NB4 (cell line): ENCODE results near the gene NLRC3.

ENCODE experiments used
- DNase-seq: peaks from one replicate; pipeline ENCODE4 v3.0.0; 2010; ENCODE audit warnings: low read depth
- H3K4me3 ChIP-seq: one replicate; pipeline ENCODE4 v1.5.1; 2011; ENCODE audit warnings: mild to moderate bottlenecking, low read depth, low read length, moderate library complexity
- MYC ChIP-seq: IDR thresholded peaks from 2 replicates; pipeline ENCODE4 v1.6.1; 2011; ENCODE audit warnings: low read depth, low read length
- POLR2A ChIP-seq: IDR thresholded peaks from 2 replicates; pipeline ENCODE4 v1.6.1; 2011; ENCODE audit warnings: mild to moderate bottlenecking; ENCODE audit not compliant: insufficient read length; ENCODE audit errors: extremely low read depth
- TF ChIP-seq, protein P1 (sequence below): IDR thresholded peaks from 2 replicates; pipeline ENCODE4 v1.6.1; 2011; ENCODE audit warnings: low read depth, low read length
- TF ChIP-seq, protein P2 (sequence below): IDR thresholded peaks from one replicate; pipeline ENCODE4 v1.5.1; 2012; ENCODE audit warnings: low read depth, low read length

Gene NLRC3

DNA sequence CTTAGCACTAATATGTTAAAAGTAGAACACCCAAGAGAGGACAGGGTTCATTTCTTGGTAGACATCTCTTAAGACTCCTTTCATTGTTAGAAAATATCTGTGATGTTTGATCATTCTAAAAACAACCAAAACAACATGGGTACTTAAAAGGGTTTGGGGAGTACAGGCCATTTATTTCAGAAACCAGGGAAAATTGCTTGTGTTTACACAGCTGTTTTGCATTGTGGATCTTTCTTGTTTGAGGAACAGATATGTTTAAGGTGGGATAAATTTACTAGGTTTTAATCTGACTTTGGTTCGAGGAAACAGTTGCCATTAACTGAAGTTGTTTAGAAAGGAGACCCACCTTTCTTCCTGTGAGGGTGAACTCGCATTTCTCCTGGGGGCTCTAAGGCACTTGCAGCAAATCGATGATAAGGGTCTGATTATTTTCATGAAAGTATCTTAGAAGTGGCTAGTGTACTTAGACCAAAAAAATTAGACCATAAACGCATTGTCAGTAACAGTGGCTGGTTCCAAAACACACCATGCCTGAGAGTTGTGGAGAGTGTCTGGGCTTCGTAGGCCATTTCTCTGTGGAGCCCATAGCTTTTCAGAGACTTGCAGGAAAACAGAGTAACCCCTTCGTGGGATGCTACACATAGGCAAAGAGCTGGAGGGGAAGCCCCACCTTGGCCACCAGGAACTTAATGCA is 58.8 kb downstream of the NLRC3 start:
- no peak for DNase-seq
- H3K4me3 ChIP-seq = no peak overlapping the region
- TF ChIP-seq, protein P1, sequence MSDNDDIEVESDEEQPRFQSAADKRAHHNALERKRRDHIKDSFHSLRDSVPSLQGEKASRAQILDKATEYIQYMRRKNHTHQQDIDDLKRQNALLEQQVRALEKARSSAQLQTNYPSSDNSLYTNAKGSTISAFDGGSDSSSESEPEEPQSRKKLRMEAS = no peak
- TF ChIP-seq POLR2A (no peak), MYC (no peak)
- TF ChIP-seq, protein P2, sequence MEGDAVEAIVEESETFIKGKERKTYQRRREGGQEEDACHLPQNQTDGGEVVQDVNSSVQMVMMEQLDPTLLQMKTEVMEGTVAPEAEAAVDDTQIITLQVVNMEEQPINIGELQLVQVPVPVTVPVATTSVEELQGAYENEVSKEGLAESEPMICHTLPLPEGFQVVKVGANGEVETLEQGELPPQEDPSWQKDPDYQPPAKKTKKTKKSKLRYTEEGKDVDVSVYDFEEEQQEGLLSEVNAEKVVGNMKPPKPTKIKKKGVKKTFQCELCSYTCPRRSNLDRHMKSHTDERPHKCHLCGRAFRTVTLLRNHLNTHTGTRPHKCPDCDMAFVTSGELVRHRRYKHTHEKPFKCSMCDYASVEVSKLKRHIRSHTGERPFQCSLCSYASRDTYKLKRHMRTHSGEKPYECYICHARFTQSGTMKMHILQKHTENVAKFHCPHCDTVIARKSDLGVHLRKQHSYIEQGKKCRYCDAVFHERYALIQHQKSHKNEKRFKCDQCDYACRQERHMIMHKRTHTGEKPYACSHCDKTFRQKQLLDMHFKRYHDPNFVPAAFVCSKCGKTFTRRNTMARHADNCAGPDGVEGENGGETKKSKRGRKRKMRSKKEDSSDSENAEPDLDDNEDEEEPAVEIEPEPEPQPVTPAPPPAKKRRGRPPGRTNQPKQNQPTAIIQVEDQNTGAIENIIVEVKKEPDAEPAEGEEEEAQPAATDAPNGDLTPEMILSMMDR = no peak

DNA sequence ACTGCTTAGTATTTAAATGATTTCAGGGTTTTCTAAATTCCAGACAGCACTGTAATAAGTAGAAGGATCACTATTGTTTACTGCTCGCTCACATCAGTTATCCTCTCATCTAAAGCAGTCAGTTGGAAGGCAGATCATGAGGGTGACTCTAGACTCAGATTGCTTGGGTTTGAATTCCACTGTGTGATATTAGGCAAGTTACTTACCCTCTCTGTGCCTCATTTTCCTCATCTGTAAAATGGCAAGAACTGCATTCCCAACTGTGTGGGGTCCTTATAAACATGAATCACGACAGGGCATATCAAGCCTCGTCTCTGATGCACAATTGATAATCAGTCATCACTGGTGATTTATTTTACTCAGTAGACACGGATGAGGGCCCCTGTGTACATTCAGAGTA is 61.3 kb downstream of the NLRC3 start:
- no peak overlapping the region for H3K4me3 ChIP-seq
- no peak for DNase-seq
- TF ChIP-seq MYC (no peak), POLR2A (no peak)
- TF ChIP-seq, protein P1 = no peak
- TF ChIP-seq, protein P2 = no peak

DNA sequence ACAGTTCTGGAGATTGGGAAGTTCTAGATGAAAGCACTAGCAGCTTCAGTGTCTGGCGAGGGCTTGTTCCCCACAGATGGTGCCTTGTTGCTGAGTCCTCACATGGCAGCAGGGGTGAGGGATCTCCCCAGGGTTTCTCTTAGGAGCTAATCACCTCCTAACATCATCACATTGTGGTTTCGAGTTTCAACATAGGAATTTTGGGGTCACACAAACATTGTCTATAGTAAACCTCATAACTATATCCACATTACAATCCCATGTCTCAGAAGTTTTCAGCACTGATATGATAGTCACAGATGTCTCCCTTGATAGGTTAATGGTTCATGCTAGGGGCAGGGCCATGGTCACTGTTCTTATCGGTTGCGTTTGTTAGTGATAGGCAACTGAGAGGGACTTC is 62.6 kb downstream of the NLRC3 start:
- no peak overlapping the region for H3K4me3 ChIP-seq
- no peak for DNase-seq
- TF ChIP-seq, protein P1 = no peak
- TF ChIP-seq POLR2A (no peak), MYC (no peak)
- TF ChIP-seq, protein P2 = no peak

DNA sequence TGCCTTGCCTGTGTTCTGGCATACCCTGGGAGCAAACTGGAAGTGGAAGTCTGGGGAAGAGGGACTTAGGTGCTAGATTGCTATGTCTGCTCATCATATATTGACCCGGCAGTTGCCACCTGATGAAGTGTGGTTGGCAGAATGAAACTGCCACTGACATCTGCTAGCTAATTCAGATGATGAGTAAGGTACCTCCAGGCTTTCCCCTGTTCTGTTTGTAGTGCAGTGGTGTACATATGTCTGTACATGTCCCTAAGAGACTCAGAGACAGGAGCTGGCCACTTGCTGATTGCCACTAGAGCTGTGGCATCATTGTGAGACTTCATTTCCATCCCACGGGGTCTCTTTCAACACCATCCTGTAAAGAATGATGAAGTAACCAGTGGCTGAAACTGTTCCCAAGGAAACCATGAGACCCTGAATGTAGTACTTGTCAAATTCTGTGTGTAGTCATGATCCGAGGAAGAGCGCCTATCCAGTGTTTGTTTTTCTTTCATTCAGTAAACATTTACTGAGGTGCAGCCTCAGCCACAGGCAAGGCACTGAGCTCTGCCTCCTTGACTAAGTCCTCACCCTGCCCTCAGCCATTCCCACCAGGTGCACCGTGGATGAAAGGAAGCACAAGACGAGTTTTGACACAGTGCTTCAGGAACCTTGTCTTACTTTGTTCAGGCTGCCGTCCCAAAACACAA is 63.2 kb downstream of the NLRC3 start:
- no peak for DNase-seq
- H3K4me3 ChIP-seq = no peak overlapping the region
- TF ChIP-seq, protein P2 = no peak

DNA sequence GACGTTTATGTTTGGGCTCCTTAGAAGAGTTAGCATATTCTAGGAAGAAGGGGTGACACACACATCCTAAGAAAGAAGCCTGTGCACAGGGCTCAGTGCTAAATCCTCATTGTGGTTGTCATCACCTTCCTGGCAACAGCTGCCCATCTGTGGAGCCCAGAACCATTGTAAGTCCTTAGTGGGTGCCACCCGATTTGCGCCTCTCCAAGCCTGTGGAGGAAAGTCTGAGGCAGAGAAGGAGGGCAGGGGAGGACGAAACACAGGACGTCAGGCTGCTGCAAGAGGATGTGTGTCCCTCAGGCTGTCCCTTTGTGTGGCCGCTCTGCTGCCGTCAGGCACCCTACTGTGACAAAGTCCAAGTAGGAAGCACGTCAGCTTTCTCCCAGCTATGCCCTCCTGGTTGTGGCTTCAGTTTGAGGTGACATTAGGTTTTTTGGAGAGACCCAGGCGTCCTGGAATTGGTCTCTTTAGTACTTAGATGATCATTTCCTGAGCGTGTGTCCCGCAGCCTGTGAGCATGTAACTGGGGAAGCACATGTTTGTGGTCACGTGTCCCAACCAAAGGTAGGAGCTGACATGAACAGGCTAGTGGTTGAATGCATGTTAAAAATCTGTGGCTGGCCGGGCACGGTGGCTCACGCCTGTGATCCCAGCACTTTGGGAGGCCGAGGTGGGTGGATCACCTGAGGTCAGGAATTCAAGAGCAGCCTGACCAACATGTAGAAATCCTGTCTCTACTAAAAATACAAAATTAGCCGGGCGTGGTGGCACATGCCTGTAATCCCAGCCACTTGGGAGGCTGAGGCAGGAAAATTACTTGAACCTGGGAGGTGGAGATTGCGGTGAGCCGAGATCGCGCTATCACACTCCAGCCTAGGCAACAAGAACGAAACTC is 65.7 kb downstream of the NLRC3 start:
- H3K4me3 ChIP-seq = no peak overlapping the region
- no peak for DNase-seq
- TF ChIP-seq, protein P1 = no peak
- no peak for TF ChIP-seq MYC
- TF ChIP-seq POLR2A = no peak
- TF ChIP-seq, protein P2 = no peak
